Dermis blood vessel endothelial cell (primary cell): ENCODE results near the gene ESAM. TPM values are rescaled to one million over a fixed set of nuclear protein-coding genes. Genes with fewer than 3 reads are reported as not detected.

Experiments
- DNase-seq: peaks from one replicate; pipeline ENCODE4 v3.0.0; 2010
- total RNA-seq: library from RNA; depleted of rRNA; stranded (reverse); fragments of >200 nt; gene quantifications from 2 replicates; pipeline ENCODE4 v1.2.3, GENCODE V29; 2014

The ESAM gene
- total RNA-seq, 1 donor from 2014 or later, result 84.4 TPM

- no peak for DNase-seq
These were observed 34.6 kb downstream of the ESAM start for GRCh38 chr11:124727474-124727873.

GRCh38 chr11:124725719-124726105 is 36.4 kb downstream of the ESAM start:
- DNase-seq, result peak; percentile 83

- no peak for DNase-seq
These were observed 36.9 kb downstream of the ESAM start for GRCh38 chr11:124724979-124725718.

GRCh38 chr11:124722176-124722575 is 39.9 kb downstream of the ESAM start:
- no peak for DNase-seq

GRCh38 chr11:124719534-124719933 is 42.6 kb downstream of the ESAM start:
- DNase-seq, result no peak

- DNase-seq, result no peak
These were observed 43.3 kb downstream of the ESAM start for GRCh38 chr11:124718801-124719200.

- DNase-seq, result peak; percentile 47
These were observed 44.1 kb downstream of the ESAM start for GRCh38 chr11:124717786-124718651.

GRCh38 chr11:124717421-124717785 is 44.7 kb downstream of the ESAM start:
- peak; percentile 74 for DNase-seq

GRCh38 chr11:124716591-124716990 is 45.5 kb downstream of the ESAM start:
- peak; percentile 57 for DNase-seq

GRCh38 chr11:124712392-124712791 is 49.7 kb downstream of the ESAM start:
- DNase-seq, result no peak

- DNase-seq, result no peak
These were observed 54.3 kb downstream of the ESAM start for GRCh38 chr11:124707829-124708228.

Other genes starting within 250 kb of the ESAM start
- gene OR8B12, start 218.6 kb downstream of the ESAM start, total RNA-seq, result not detected in 2 replicates
- gene OR8A1, start 192.3 kb downstream of the ESAM start, total RNA-seq, result not detected in 2 replicates
- gene PANX3, start 150.9 kb downstream of the ESAM start, total RNA-seq, result not detected in 2 replicates
- gene TBRG1, start 139.4 kb downstream of the ESAM start, total RNA-seq, result 17.5 and 18.4 TPM in 2 replicates
- 20.8 and 22.0 TPM in 2 replicates for gene SIAE, start 88.6 kb downstream of the ESAM start, total RNA-seq
- 5.8 and 6.9 TPM in 2 replicates for gene SPA17, start 88.4 kb downstream of the ESAM start, total RNA-seq
- gene NRGN, start 22.3 kb downstream of the ESAM start, total RNA-seq, result 0.51 and 1.3 TPM in 2 replicates
- gene VSIG2, start 10.0 kb downstream of the ESAM start, total RNA-seq, result 0.23 and 0.51 TPM in 2 replicates
- 7.8 and 11.9 TPM in 2 replicates for gene MSANTD2, start 38.1 kb upstream of the ESAM start, total RNA-seq
- 8.8 and 17.2 TPM in 2 replicates for gene ROBO3, start 103.1 kb upstream of the ESAM start, total RNA-seq
- 521 and 692 TPM in 2 replicates for gene ROBO4, start 135.6 kb upstream of the ESAM start, total RNA-seq
- gene HEPN1, start 157.0 kb upstream of the ESAM start, total RNA-seq, result not detected in 2 replicates
- under 0.01 TPM in 1 of 2 replicates, not detected in the other for gene HEPACAM, start 173.8 kb upstream of the ESAM start, total RNA-seq
- 1.5 and 2.9 TPM in 2 replicates for gene CCDC15, start 191.9 kb upstream of the ESAM start, total RNA-seq